K562 (cell line): ENCODE results near the gene NIN. TPM values are rescaled to one million over a fixed set of nuclear protein-coding genes. Genes with fewer than 3 reads are reported as not detected.

Experiments used
- ATAC-seq: fragments of 200-7000 bp; cut with Tn5 transposase; 3 replicates; pipeline ENCODE4 v1.9.1; 2020; ENCODE audit warnings: moderate library complexity
- BruUV-seq: library from RNA; stranded (reverse); fragments of 400-500 nt; replicated peaks from 2 replicates; lab custom pipeline; 2021; lab: Mats Ljungman, UMichigan
- CTCF ChIA-PET: fragments of 300-600 bp; formaldehyde crosslinking; extraction: SDS; loops from one replicate; lab custom pipeline; 2021; ENCODE audit warnings: low intra/inter-chr PET ratio; lab: Yijun Ruan, JAX
- POLR2A ChIA-PET: fragments of 300-600, 350-650 bp; sonication (Branson Sonifier 250); formaldehyde crosslinking; extraction: SDS; loops from one replicate; lab custom pipeline; 2021; ENCODE audit warnings: antibody characterized with exemption, inconsistent platforms; lab: Yijun Ruan, JAX
- DNase-seq, 4 experiments: peaks; one replicate each; pipeline versions ENCODE4 v3.0.0 to v3.0.0-alpha.2; 2011 to 2018; ENCODE audit warnings: low spot score in 3 of 4, mixed read lengths in 3 of 4; ENCODE audit errors: extremely low read depth in 1 of 4
- FAIRE-seq: peaks from 2 replicates; lab custom pipeline; 2011; peaks lifted over from hg19 to GRCh38; lab: Jason Lieb, UNC
- H2AFZ ChIP-seq: 2 replicates; pipeline ENCODE4 v1.6.0; 2011; ENCODE audit warnings: low read depth, low read length, control low read depth, inconsistent platforms
- H3K27ac ChIP-seq: fragments of 200-600 bp; 3 replicates; pipeline ENCODE4 v1.8.0; 2011; ENCODE audit warnings: low read depth, mild to moderate bottlenecking, control low read depth, inconsistent platforms, low read length, moderate library complexity, mixed read lengths; ENCODE audit errors: extremely low read depth
- H3K27me3 ChIP-seq, 2 experiments: fragments of 300-600 bp in 1 of 2; 2 replicates in 1 of 2; 3 replicates in 1 of 2; pipeline versions ENCODE4 v1.6.0 to v1.8.0; 2011; ENCODE audit warnings: inconsistent platforms in 2 of 2, low read length in 2 of 2, mild to moderate bottlenecking in 1 of 2, mixed read lengths in 1 of 2, moderate library complexity in 1 of 2; ENCODE audit not compliant: control insufficient read depth in 2 of 2, insufficient read depth in 2 of 2
- H3K36me3 ChIP-seq: fragments of 300-600 bp; 3 replicates; pipeline ENCODE4 v1.8.0; 2011; ENCODE audit warnings: mild to moderate bottlenecking, low read length, inconsistent platforms; ENCODE audit not compliant: control insufficient read depth, insufficient read depth
- H3K4me1 ChIP-seq, 2 experiments: fragments of 200-600 bp in 1 of 2; replicated peaks in 1 of 2; 2 replicates in 1 of 2; 3 replicates in 1 of 2; pipeline versions ENCODE4 v1.5.1 to v1.8.0; 2011; ENCODE audit warnings: inconsistent platforms in 2 of 2, low read length in 2 of 2, mild to moderate bottlenecking in 1 of 2, mixed read lengths in 1 of 2, moderate library complexity in 1 of 2; ENCODE audit not compliant: control insufficient read depth in 2 of 2, insufficient read depth in 2 of 2
- H3K4me2 ChIP-seq: 2 replicates; pipeline ENCODE4 v1.6.1; 2011; ENCODE audit warnings: low read length, control low read depth, inconsistent platforms, mixed read lengths; ENCODE audit not compliant: insufficient read depth
- H3K4me3 ChIP-seq: fragments of 200-600 bp; sonication (generic), shearing (Covaris generic); 2 replicates; pipeline ENCODE4 v1.5.1; 2016; ENCODE audit warnings: control low read depth, inconsistent platforms
- H3K79me2 ChIP-seq: fragments of 200-600 bp; 3 replicates; pipeline ENCODE4 v1.8.0; 2011; ENCODE audit warnings: low read length, inconsistent platforms; ENCODE audit not compliant: control insufficient read depth, insufficient read depth
- H3K9ac ChIP-seq, 2 experiments: 2 replicates each; pipeline versions ENCODE4 v1.6.0 to v1.6.1; 2011; ENCODE audit warnings: low read depth in 2 of 2, low read length in 2 of 2, control low read depth in 1 of 2, inconsistent platforms in 1 of 2, mild to moderate bottlenecking in 1 of 2, mixed read lengths in 1 of 2; ENCODE audit not compliant: insufficient read depth in 1 of 2
- H3K9me1 ChIP-seq: one replicate; pipeline ENCODE4 v1.6.0; 2011; ENCODE audit warnings: inconsistent platforms, mild to moderate bottlenecking, low read length, moderate library complexity; ENCODE audit not compliant: control insufficient read depth, insufficient read depth
- H3K9me3 ChIP-seq: replicated peaks from 2 replicates; pipeline ENCODE4 v1.5.1; 2011; ENCODE audit warnings: low read depth, low read length, inconsistent platforms; ENCODE audit not compliant: control insufficient read depth, insufficient read depth
- H4K20me1 ChIP-seq: replicated peaks from 2 replicates; pipeline ENCODE4 v1.6.1; 2011; ENCODE audit warnings: low read length, inconsistent platforms, mixed read lengths; ENCODE audit not compliant: control insufficient read depth, insufficient read depth
- ELF2 ChIP-seq: fragments of 250-450 bp; sonication (Bioruptor Pico); IDR thresholded peaks from 2 replicates; pipeline ENCODE4 v1.5.0; 2021; ENCODE audit warnings: mild to moderate bottlenecking
- HNRNPH1 ChIP-seq: fragments of 200-400 bp; formaldehyde crosslinking; optimal IDR thresholded peaks from 2 replicates; pipeline ENCODE3; 2017; ENCODE audit warnings: low read depth, mild to moderate bottlenecking, low read length, moderate library complexity
- HNRNPK ChIP-seq: fragments of 200-400 bp; formaldehyde crosslinking; IDR thresholded peaks from one replicate; pipeline ENCODE4 v1.6.1; 2018; ENCODE audit warnings: mild to moderate bottlenecking, low read depth, low read length; ENCODE audit not compliant: poor library complexity, severe bottlenecking
- KDM1A ChIP-seq, 2 experiments: fragments of 450-650 bp; IDR thresholded peaks; 2 replicates each; pipeline ENCODE4 v1.6.1; 2016; ENCODE audit warnings: mild to moderate bottlenecking in 2 of 2
- MTA3 ChIP-seq: fragments of 450-650 bp; formaldehyde crosslinking; IDR thresholded peaks from 2 replicates; pipeline ENCODE4 v1.6.1; 2017; ENCODE audit warnings: mild to moderate bottlenecking, borderline replicate concordance
- NFE2 ChIP-seq: IDR thresholded peaks from 2 replicates; pipeline ENCODE4 v1.6.1; 2014; ENCODE audit warnings: antibody characterized with exemption, low read depth
- NR2F6 ChIP-seq: fragments of 450-650 bp; formaldehyde crosslinking; IDR thresholded peaks from 2 replicates; pipeline ENCODE4 v1.4.0; 2020; ENCODE audit warnings: mild to moderate bottlenecking
- PHF21A ChIP-seq: fragments of 450-650 bp; IDR thresholded peaks from 2 replicates; pipeline ENCODE4 v1.6.1; 2017; ENCODE audit warnings: low read depth, borderline replicate concordance
- RBM39 ChIP-seq: fragments of 200-400 bp; formaldehyde crosslinking; optimal IDR thresholded peaks from 2 replicates; pipeline ENCODE3; 2018; ENCODE audit warnings: low read depth, low read length
- SIRT6 ChIP-seq: IDR thresholded peaks from one replicate; pipeline ENCODE4 v1.6.1; 2012; ENCODE audit warnings: low read depth, mild to moderate bottlenecking, control low read depth, inconsistent platforms, low read length, moderate library complexity
- SMAD4 ChIP-seq: fragments of 250-450 bp; sonication (Bioruptor Pico); conservative IDR thresholded peaks from 2 replicates; pipeline ENCODE4 v1.8.0; 2021; ENCODE audit warnings: inconsistent platforms, mild to moderate bottlenecking, moderate library complexity
- SP1 ChIP-seq: sonication (generic); formaldehyde crosslinking; IDR thresholded peaks from 2 replicates; pipeline ENCODE4 v1.8.1; 2022; ENCODE audit warnings: mild to moderate bottlenecking, missing genetic modification reagents
- ZNF696 ChIP-seq: fragments of 250-450 bp; sonication (Bioruptor Pico); conservative IDR thresholded peaks from 2 replicates; pipeline ENCODE4 v1.4.0; 2020; ENCODE audit warnings: mild to moderate bottlenecking, moderate library complexity
- WGBS: fragments of 100-300 bp; shearing (Covaris generic); methylation state at CpG from one replicate; pipeline ENCODE4 v1.1.6; 2016; ENCODE audit warnings: low coverage, mixed read lengths; ENCODE audit not compliant: insufficient coverage; ENCODE audit errors: missing lambda C conversion rate; 5-methylcytosine and 5-hydroxymethylcytosine counted together
- in situ Hi-C: fragments of 300-500 bp; cut with MboI; formaldehyde crosslinking; loops from 4 replicates; pipeline ENCODE4 v1.15.0; 2018; ENCODE audit warnings: inconsistent platforms, mixed read lengths
- intact Hi-C: fragments of 100-400 bp; cut with micrococcal nuclease; formaldehyde crosslinking; loops from 2 replicates; pipeline ENCODE4 v1.14.2; 2022
- polyA plus RNA-seq, 8 experiments: library from polyadenylated mRNA; depleted of rRNA in 4 of 8; stranded (reverse) in 5 of 8; unstranded in 3 of 8; fragments of >200 nt; fragmentation: Nextera tagmentation in 2 of 8; fragmentation: Illumina TruSeq in 1 of 8; extraction: Ambion mirVana in 2 of 8; extraction: Trizol in 1 of 8; gene quantifications; 2 replicates each; pipeline versions ENCODE4 v1.2.1 to v1.2.3, GENCODE V29; 2011 to 2014; ENCODE audit warnings: inconsistent platforms in 1 of 8, missing spikeins in 1 of 8
- total RNA-seq, 7 experiments: library from RNA; depleted of rRNA in 6 of 7; stranded (reverse); fragments of >200 nt in 6 of 7; fragmentation: Illumina TruSeq in 2 of 7; extraction: Trizol in 2 of 7; gene quantifications; 2 replicates each; pipeline versions ENCODE4 v1.2.1 to v1.2.3, GENCODE V29; 2011 to 2021; ENCODE audit warnings: low replicate concordance in 1 of 7

NIN gene
- total and polyA plus RNA-seq, 9 of the 15 experiments (the other 6 are each of a cell fraction or from before 2014, with no cell fraction given), result 0.84 to 8.4 (median 5.0) TPM

DNA sequence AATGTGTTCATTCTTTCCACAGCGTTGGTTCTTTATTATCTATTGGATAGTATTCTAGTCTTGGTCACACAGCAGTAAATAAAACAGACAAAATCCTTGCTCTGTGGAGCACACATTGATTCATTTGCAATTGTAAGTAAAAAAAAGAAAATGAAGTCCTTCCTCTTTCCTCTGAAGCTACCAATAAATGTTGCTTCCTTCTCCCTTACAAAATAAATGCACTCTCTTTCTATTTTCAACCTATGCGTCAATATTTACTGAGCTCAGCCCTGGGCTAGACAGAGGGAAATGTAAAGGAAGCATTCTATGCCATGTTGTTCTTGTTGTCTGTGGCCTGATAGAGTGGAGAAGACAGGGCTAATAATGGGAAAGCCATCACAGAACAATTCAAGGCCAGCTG lies 43.8 kb upstream of the NIN start:
- no peaks in the 10 kb centered on the region for H4K20me1 ChIP-seq
- POLR2A ChIA-PET, result interaction anchor here (0.8 to 1.3 kb wide), 4 partner anchors 9 to 36 kb away, joined by 3 to 4 read pairs (median 3); no protein-coding TSS in a partner anchor
- peaks cover 8 to 27% of the 10 kb centered on the region in 2 experiments; a peak in 3 of 5 replicates for H3K27me3 ChIP-seq
- no peaks in the 10 kb centered on the region for H3K9me3 ChIP-seq
- H2AFZ ChIP-seq, result no peak overlapping the region
- peaks cover 0 to 6% of the 10 kb centered on the region in 2 experiments; a peak in 1 of 5 replicates for H3K4me1 ChIP-seq
- ATAC-seq (no peak), DNase-seq (no peak), FAIRE-seq (no peak)
- no peaks in the 10 kb centered on the region for H3K9me1 ChIP-seq
- WGBS, result 6% methylated on average over 2 of the region's 2 CpGs
- no peak overlapping the region for H3K9ac ChIP-seq
- no peak overlapping the region for H3K27ac ChIP-seq
- no peak overlapping the region for H3K4me3 ChIP-seq
- intact Hi-C loops (loop anchor here (5.0 kb wide), 1 partner anchor 83 kb away; no protein-coding TSS in a partner anchor), in situ Hi-C loops (no loop called here)
- H3K4me2 ChIP-seq, result no peak overlapping the region
- TF ChIP-seq KDM1A (IDR thresholded peaks at IDR 0.05), result no peak
- TF ChIP-seq HNRNPK, result no peak
- TF ChIP-seq ZNF696 (CRISPR knock-in tag), result no peak
- no peak for TF ChIP-seq SMAD4 (CRISPR knock-in tag)
- TF ChIP-seq HNRNPH1, result no peak
- TF ChIP-seq MTA3, result no peak
- no peak for TF ChIP-seq SP1 (CRISPR knock-in tag)
- TF ChIP-seq SIRT6, result no peak
- TF ChIP-seq ELF2 (CRISPR knock-in tag), result no peak
- no peak for TF ChIP-seq NFE2
- TF ChIP-seq RBM39, result no peak
- no peak for TF ChIP-seq PHF21A
- no peak for TF ChIP-seq NR2F6 (CRISPR knock-in tag)
- no peaks in the 10 kb centered on the region for H3K36me3 ChIP-seq
- no peaks in the 10 kb centered on the region for H3K79me2 ChIP-seq
- CTCF ChIA-PET, result no interaction called here
- no TSS peak for BruUV-seq
